ENCODE results near the gene CFAP91. TPM values are rescaled to one million over a fixed set of nuclear protein-coding genes. Genes with fewer than 3 reads are reported as not detected.
"Not testable (repeated sequence)": the region's sequence is repeated elsewhere in the genome, so short reads cannot be mapped to it uniquely, and the experiment has no call there.

The CFAP91 gene
- total and polyA plus RNA-seq, 9 donors: 5.3 to 47.9 (median 11.4) TPM

GRCh38 chr3:119676771-119677640 is 25.8 kb upstream of the CFAP91 start, which contains the start of gene COX17:
Gene COX17 (minus strand): TSS chr3:119677406. CDS start chr3:119677310, 96 bp downstream.
- H3K36me3 ChIP-seq: no peaks in the 10 kb centered on the region
- peak within 1 kb of the TSS in 1 of 2 donors; percentile 70 for H3K27ac ChIP-seq
- intact Hi-C loops (cut with DNase I): loop anchor here in 3 of 4 donors (10.0 kb wide), 2 partner anchors 102 to 182 kb away; partner anchors contain the start of genes TIMMDC1 (in 3 of the 3) and ADPRH (in 1 of the 3)
- no peaks in the 10 kb centered on the region for H3K9me3 ChIP-seq
- no peaks in the 10 kb centered on the region for H3K27me3 ChIP-seq
- TF ChIP-seq EP300 (IDR thresholded peaks at IDR 0.05) (no peak), CTCF (IDR thresholded peaks at IDR 0.05) (peak in 1 of 3 donors; percentile 32), POLR2A (IDR thresholded peaks at IDR 0.05) (peak; percentile 61)
- 0% methylated on average over 48 to 54 of the region's 54 CpGs for WGBS, 3 donors
- H3K4me1 ChIP-seq (ENCODE audit: insufficient read depth): peaks cover 2% of the 10 kb centered on the region
- DNase-seq: peak; percentile 91 to 95 (median 93)
- peak within 1 kb of the TSS; percentile 85 for H3K4me3 ChIP-seq

- WGBS, 3 donors: 8 to 11% (median 10%) methylated on average over 6 of the region's 6 CpGs
- no peak for TF ChIP-seq POLR2A (IDR thresholded peaks at IDR 0.05)
- intact Hi-C loops (cut with DNase I): loop anchor here in 3 of 4 donors (10.0 kb wide), 2 partner anchors 103 to 183 kb away; partner anchors contain the start of genes TIMMDC1 (in 3 of the 3) and ADPRH (in 1 of the 3)
- Histone ChIP-seq H3K36me3 (no peaks in the 10 kb centered on the region), H3K27ac (peak overlapping the region in 1 of 2 donors; percentile 70), H3K27me3 (no peaks in the 10 kb centered on the region), H3K4me1 (ENCODE audit: insufficient read depth) (peaks cover 2% of the 10 kb centered on the region), H3K9me3 (no peaks in the 10 kb centered on the region), H3K4me3 (peak overlapping the region; percentile 85)
- no peak for DNase-seq
These were observed 25.2 kb upstream of the CFAP91 start for GRCh38 chr3:119677641-119677934.

GRCh38 chr3:119678209-119678608 is 24.6 kb upstream of the CFAP91 start:
- H3K4me3 ChIP-seq; H3K4me1 ChIP-seq (ENCODE audit: insufficient read depth); H3K36me3 ChIP-seq; H3K9me3 ChIP-seq; H3K27me3 ChIP-seq; DNase-seq; H3K27ac ChIP-seq: not testable (repeated sequence)
- intact Hi-C loops (cut with DNase I): loop anchor here in 3 of 4 donors (10.0 kb wide), 2 partner anchors 103 to 183 kb away; partner anchors contain the start of genes TIMMDC1 (in 3 of the 3) and ADPRH (in 1 of the 3)
- WGBS, 3 donors: 95 to 96% (median 96%) methylated on average over 10 of the region's 10 CpGs

GRCh38 chr3:119679874-119680273 is 22.9 kb upstream of the CFAP91 start:
- H3K27ac ChIP-seq: no peak overlapping the region
- no peaks in the 10 kb centered on the region for H3K9me3 ChIP-seq
- no peak for DNase-seq
- no peaks in the 10 kb centered on the region for H3K36me3 ChIP-seq
- TF ChIP-seq POLR2A (IDR thresholded peaks at IDR 0.05) (no peak), EP300 (IDR thresholded peaks at IDR 0.05) (no peak), CTCF (IDR thresholded peaks at IDR 0.05) (no peak)
- intact Hi-C loops (cut with DNase I): loop anchor here in 3 of 4 donors (10.0 kb wide), 2 partner anchors 105 to 185 kb away; partner anchors contain the start of genes TIMMDC1 (in 3 of the 3) and ADPRH (in 1 of the 3)
- peaks cover 2% of the 10 kb centered on the region for H3K4me1 ChIP-seq (ENCODE audit: insufficient read depth)
- H3K4me3 ChIP-seq: no peak overlapping the region
- no peaks in the 10 kb centered on the region for H3K27me3 ChIP-seq

- H3K9me3 ChIP-seq: no peaks in the 10 kb centered on the region
- 49 to 63% (median 54%) methylated on average over 1 of the region's 1 CpG for WGBS, 3 donors
- intact Hi-C loops (cut with DNase I): no loop called here
- H3K4me1 ChIP-seq (ENCODE audit: insufficient read depth): no peaks in the 10 kb centered on the region
- H3K27me3 ChIP-seq: no peaks in the 10 kb centered on the region
- TF ChIP-seq EP300 (IDR thresholded peaks at IDR 0.05) (no peak), POLR2A (IDR thresholded peaks at IDR 0.05) (no peak), CTCF (IDR thresholded peaks at IDR 0.05) (no peak)
- no peak for DNase-seq
- H3K4me3 ChIP-seq: no peak overlapping the region
- no peaks in the 10 kb centered on the region for H3K36me3 ChIP-seq
- H3K27ac ChIP-seq: no peak overlapping the region
These were observed 21.5 kb upstream of the CFAP91 start for GRCh38 chr3:119681279-119681678.
